Adrenal gland (tissue), 5 donors: Measurements from ENCODE around the gene HMGCS2.

ENCODE experiments used
- POLR2A ChIP-seq, 2 donors: fragments of 450-650 bp; IDR thresholded peaks; one replicate each; pipeline ENCODE4 v1.6.1; 2017; ENCODE audit warnings: antibody characterized with exemption in 2 of 2, mild to moderate bottlenecking in 2 of 2, moderate library complexity in 1 of 2
- TF ChIP-seq, protein P1 (sequence below), 6 experiments: fragments of 450-650 bp in 4 of 6; fragments of 200-600 bp in 2 of 6; sonication (generic) in 1 of 6; IDR thresholded peaks; 1 replicate in 5 of 6; 2 replicates in 1 of 6; pipeline versions ENCODE4 v1.5.1 to v1.8.0; 2016 to 2021; ENCODE audit warnings: antibody characterized with exemption in 6 of 6, mild to moderate bottlenecking in 2 of 6, moderate library complexity in 1 of 6
- donor health status: DM: no; HTN: no; CAD: no.

DNA sequence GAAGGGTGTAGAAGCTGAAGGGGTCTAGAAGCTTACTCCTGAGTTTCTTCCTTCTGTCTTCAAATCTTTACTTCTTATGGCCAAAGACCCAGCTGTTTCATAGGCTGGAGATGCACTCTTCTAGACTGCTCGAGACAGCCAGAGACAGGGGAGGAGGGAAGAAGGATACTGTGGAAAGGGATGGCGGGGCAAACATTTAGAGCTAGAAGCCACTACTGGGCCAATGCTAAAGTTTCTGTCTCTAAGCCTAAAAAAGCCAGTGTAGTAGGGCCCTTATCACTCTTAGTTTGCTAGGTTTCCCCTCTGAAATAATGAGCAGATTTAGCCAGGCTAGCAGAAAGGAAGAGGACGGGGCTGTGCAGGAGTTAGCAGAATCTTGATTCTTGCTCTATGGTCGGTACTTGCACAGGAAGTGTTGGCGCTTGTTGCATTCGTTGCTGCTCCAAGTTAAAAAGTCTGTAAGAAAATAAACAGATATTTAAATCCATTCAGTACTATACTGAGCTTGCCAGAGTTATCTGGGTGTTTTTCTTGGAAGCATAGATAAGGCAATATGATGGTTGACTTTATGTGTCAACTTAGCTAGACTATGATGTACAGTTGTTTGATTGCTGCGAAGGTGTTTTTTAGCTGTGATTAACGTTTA lies 25.6 kb upstream of the HMGCS2 start:
- TF ChIP-seq, protein P1, sequence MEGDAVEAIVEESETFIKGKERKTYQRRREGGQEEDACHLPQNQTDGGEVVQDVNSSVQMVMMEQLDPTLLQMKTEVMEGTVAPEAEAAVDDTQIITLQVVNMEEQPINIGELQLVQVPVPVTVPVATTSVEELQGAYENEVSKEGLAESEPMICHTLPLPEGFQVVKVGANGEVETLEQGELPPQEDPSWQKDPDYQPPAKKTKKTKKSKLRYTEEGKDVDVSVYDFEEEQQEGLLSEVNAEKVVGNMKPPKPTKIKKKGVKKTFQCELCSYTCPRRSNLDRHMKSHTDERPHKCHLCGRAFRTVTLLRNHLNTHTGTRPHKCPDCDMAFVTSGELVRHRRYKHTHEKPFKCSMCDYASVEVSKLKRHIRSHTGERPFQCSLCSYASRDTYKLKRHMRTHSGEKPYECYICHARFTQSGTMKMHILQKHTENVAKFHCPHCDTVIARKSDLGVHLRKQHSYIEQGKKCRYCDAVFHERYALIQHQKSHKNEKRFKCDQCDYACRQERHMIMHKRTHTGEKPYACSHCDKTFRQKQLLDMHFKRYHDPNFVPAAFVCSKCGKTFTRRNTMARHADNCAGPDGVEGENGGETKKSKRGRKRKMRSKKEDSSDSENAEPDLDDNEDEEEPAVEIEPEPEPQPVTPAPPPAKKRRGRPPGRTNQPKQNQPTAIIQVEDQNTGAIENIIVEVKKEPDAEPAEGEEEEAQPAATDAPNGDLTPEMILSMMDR (IDR thresholded peaks at IDR 0.05): no peak
- no peak for TF ChIP-seq POLR2A (IDR thresholded peaks at IDR 0.05)
